Activated CD4-positive, alpha-beta T cell treated with anti-CD3 and anti-CD28 coated beads for 1 hour (primary cell): ENCODE measurements around the gene GJA8.
A peak's percentile ranks its signal among the peaks of the same experiment; 100 is the strongest.
"Not testable (repeated sequence)": the region's sequence is repeated elsewhere in the genome, so short reads cannot be mapped to it uniquely, and the experiment has no call there.

Experiments used
- DNase-seq: peaks from one replicate; pipeline ENCODE4 v3.0.0-alpha.2; 2020

The GJA8 gene

GRCh38 chr1:147928236-147929132 is 25.9 kb downstream of the GJA8 start, which contains the start of gene GPR89B:
TSS of gene GPR89B (plus strand) at chr1:147928420. CDS start at chr1:147928537, 117 bp downstream.
- peak; percentile 90 for DNase-seq

DNA sequence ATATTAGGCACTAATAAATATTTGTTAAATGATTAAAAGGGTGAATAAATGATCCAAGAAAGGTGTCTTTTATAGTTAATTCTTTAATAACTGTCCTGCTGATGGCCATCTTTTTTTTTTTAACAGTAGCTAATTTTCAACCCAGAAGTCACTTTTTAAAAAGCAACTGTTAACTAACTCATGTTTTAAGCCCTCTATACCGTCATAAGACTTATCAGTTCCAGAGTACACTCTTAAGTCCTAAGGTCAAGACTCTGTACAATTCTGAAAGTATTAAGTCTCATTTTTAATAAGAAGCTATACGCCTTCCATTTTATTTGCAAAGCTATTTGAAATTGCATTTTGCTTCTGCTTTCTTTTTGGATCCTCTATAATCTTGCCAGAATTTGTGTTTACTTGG is 28.5 kb downstream of the GJA8 start:
- DNase-seq: not testable (repeated sequence)

DNA sequence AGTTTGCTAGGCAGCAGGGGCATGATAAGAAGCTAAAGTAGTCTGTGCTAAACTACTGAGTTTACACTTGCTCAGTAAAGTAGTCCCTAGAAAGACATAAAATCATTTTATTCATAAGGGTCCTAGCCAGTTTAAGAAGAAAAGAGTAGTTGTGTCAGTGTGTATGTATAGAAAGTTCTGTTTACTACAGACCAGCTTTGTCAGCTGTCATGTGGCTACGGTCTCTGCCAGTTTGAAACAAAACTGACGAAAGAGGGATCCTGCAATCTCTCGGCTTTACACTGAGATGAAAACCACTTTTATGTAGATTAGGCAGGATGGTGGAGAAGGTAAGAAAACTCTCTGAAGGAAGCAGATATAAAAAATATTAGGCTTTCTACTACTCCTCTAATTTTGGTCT is 32.7 kb downstream of the GJA8 start:
- DNase-seq: not testable (repeated sequence)

- DNase-seq: not testable (repeated sequence)
These were observed 37.9 kb downstream of the GJA8 start for GRCh38 chr1:147940456-147940855.

DNA sequence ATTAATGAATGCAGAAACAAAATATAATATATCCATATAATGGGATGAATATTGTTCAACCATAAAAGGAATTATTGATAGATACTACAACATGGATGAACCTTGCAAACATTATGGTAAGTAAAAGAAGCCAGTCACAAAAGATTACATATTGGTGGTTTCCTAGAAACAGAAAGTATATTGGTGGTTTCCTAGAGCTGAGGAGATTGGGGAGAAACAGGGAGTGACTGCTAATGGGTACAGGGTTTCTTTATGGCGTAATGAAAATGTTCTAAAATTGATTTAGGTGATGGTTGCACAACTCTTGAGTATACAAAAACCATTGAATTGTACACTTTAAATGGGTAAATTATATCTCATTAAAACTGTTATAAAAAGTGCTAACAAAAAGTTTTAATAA is 40.0 kb downstream of the GJA8 start:
- not testable (repeated sequence) for DNase-seq

DNA sequence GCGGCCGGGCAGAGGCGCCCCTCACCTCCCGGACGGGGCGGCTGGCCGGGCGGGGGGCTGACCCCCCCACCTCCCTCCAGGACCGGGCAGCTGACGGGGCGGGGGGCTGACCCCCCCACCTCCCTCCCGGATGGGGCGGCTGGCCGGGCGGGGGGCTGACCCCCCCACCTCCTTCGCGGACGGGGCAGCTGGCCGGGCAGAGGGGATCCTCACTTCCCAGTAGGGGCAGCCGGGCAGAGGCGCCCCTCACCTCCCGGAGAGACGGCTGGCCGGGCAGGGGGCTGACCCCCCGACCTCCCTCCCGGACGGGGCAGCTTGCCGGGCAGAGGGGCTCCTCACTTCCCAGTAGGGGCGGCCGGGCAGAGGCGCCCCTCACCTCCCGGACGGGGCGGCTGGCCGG is 46.9 kb downstream of the GJA8 start:
- not testable (repeated sequence) for DNase-seq
